ENCODE measurements around the gene ANKRD44.

ANKRD44 gene

DNA sequence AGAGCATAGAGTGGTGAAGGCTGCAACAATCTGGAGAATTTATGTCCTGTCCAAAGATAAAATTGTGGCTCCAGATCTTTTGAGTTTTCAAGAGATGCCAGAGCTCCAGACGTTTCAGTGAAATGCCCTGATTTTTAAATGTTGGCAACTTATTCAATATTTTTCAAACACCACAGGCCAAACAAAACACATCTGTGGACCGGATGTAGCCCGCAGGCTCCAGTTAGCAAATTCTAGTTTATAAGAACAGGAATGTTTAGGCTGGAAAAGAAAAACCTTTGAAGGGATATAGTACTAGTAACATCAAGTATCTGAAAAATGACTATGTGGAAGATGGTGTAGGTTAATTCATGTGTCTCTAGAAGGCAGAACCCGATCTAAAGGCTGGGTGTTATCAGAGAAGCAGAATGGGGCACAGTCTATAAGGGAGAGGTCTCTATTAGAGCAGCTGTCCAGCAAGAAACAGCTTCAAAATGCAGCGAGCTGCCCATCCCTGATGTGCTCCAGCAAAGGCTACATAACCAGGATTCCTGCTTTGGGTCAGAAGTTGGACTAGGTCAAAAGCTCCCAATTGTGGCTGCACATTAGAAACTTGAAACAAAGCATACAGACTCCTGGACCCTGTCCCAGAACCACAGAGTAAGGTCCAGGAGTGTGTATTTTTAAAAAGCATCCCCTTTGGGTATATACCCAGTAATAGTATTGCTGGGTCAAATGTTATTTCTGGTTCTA lies 105.9 kb downstream of the ANKRD44 start:
- no peak for DNase-seq

- DNase-seq, result no peak
Observed at GRCh38 chr2:197201874-197202273, 108.7 kb downstream of the ANKRD44 start.

- DNase-seq, result no peak
Observed at GRCh38 chr2:197200762-197201058, 109.9 kb downstream of the ANKRD44 start.

DNA sequence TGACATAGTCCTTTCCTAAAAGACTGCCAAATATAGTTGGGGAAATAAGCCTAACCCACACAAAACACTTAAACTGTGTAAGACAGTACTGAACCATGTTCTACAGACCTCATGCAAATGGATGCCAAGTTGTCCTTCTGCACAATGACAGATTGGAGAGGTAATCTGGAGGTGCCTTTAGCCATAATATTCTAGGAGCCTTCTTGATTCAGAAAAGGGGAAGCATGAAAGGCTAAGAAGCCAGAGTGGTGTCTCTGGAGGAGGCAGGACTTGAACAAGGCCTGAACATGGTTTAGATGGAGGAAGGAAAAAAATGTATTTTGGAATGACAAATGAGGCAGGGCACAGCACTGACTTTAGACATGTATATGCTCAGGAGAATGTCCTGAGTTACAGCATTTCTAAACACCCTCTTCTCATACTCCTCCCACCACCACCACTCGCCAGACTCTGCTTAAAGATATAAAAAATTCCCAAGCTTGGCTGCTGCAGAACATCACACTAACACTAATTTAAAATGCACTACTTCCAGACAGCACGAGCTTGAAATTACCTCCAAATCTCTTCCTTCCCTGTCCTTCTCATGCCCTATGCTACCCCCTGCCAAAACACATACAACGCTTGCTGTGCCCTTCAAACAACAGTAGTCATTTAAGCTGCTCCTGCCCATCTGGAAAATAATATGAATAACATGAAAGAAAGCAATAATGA lies 110.4 kb downstream of the ANKRD44 start:
- DNase-seq, result no peak

GRCh38 chr2:197198890-197199289 lies 111.7 kb downstream of the ANKRD44 start:
- DNase-seq, result no peak

- DNase-seq, result no peak
Observed at GRCh38 chr2:197197895-197198311, 112.7 kb downstream of the ANKRD44 start.

DNA sequence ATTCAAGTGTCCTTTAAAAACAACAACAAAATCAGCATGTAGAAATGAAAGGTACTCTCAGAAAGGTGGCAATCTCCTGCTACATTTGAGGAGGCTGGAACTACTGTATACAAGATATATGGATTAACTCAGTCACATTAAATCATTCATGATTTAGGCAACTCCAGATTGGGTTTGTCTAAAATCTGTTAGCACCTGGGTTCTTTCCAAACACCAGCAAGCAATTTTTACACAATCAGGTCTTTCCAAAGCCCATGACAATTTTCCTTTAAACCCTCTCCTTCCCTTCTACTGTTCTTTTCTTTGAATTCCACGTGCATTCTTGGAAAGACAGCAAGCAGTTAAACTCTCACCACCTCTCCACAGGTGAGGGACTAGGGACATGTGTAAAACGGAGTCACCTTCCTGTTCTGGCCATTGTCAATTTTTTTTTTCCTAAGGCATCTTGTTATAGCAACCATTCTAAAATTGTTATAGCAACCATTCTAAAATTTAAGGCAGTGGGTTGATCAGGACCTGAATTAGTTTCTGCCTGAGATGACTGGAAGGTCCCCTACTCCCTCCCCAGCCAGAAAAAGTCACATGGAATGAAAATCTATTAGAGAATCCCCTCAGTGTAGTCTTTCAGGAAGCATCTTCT lies 113.9 kb downstream of the ANKRD44 start:
- DNase-seq, result no peak

DNA sequence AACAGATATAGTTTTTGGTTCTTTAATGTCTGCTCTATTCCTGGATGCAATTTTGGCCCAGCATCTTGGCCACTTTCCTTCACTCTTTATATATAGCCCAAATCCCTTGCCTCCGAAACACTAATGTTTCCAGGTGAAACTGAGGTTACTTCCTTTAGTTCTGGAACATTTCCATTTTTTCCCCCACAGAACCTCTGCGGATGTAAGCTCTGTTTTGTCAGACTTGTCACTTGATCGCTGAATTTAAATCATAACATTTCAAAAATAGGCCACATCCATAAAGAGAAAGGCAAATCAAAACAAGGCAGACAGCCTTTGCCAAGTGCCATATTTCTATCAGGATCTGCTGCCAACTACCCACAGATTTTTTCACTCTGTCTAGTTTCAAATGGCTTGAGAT lies 115.1 kb downstream of the ANKRD44 start:
- DNase-seq, result no peak

DNA sequence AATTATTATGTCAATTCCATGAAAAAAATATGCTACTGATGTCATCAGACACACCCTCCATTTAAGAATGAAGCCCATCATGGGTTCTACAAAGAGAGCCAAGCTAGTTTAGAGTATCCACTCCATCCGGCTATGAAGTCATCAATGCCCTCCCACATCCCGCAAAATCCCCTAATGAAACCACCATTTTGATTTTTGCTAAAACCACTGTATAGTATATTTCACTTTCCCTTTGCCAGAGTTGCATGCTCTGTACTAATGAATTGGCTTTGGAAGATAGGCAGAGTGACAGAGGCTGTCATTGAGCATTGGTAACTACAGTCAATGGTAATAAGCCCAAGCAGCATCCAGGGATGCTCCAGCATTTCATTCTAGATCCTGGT lies 118.6 kb downstream of the ANKRD44 start:
- no peak for DNase-seq

DNA sequence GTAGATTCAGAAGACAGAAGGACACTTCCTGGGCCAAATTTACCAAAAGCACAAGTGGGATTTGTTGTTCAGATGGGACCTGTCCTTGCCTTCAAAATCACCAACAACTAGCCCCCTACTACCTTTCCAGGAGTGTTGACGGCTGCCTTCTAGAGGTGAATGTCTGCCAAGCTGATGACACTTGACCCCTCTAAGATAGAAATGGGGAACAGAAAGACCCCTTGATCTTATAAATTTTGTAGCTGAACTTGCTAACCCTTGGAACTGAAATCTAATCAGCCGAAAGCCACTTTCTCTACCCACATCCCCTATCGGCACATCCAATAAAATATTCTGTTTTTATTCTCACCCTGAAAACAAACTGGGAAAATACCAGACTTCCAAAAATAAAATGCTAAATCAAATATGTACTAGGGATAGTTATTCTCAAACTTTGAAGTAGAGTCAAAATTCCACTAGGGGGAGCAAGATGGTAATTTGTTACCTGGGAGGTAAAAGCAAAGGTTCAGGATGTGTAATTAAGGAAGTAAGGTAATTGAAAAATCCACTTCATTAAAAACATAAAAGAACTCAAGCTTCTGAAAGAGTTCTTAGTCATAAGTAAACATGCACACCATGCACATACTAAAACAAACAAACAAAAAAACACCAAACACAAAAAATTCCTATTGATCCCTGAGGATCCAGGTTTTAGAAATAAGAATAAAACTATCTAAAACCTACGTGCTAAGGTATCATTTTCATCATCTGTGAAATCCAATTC lies 119.2 kb downstream of the ANKRD44 start:
- peak; percentile 65 for DNase-seq

DNA sequence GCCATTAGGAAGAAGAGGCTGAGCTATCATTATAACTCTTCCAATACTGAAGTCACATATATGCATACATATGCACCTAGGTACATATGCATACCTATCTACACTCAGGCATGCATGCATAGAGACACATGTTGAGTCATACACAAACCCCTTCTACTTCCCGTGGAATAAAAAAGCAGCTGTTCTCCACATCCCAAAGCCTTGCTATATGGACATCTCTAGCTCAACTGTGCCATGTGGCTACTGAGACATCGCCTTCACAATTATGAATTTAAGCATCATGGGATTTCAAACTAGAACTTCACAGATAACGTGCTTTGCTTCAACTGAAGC lies 120.5 kb downstream of the ANKRD44 start:
- DNase-seq, result no peak

DNA sequence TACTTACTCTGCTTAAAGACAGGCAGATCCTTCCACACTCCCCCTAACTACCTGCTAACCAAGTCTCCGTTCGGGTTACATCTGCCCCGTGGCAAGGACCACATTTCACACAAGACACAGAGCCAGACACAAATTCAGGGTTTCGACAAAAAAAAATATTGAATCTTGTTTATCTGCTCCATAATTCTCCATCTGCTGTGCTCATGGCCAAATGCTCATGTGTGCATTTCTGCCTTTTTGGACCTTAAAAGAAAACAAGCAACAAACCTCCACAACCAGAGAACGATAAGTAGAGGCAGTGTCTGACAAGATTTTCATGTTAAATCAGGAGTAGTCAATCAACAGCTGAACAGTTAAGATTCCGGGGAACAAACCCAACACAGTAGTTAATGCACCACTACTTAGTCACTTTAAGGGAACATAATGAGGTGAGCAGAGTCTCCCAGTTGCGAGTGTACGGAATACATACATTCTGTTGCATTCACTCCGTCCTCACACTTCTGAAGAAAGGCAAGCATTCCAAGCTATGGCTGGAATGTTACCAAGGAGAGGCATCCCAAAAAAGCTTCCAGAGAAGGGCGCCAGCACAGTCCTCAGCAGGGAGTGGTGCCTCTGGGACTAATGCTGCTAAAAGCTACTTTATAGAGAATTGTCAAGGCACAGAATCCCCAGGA lies 121.0 kb downstream of the ANKRD44 start:
- no peak for DNase-seq

DNA sequence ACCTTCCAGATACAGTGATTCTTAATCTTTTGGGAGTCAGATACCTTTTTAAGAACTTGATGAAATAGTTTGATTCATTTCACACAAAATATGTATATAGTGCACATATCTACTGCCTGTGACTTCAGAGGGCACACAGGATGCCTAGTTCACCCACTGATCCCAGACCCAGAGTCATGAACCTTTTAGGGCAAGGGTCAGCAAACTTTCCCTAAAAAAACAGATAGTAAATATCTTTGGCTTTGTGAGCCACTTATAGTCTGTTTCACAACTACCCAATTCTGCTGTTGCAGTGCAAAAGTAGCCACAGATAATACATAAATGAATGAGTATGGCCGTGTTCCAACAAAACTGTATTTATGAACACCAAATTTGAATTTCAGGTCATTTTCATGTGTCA lies 124.9 kb downstream of the ANKRD44 start:
- no peak for DNase-seq

GRCh38 chr2:197184959-197185586 lies 125.5 kb downstream of the ANKRD44 start:
- DNase-seq, result no peak

GRCh38 chr2:197183355-197183754 lies 127.2 kb downstream of the ANKRD44 start:
- DNase-seq, result no peak

- DNase-seq, result no peak
Observed at GRCh38 chr2:197182668-197183067, 127.9 kb downstream of the ANKRD44 start.

DNA sequence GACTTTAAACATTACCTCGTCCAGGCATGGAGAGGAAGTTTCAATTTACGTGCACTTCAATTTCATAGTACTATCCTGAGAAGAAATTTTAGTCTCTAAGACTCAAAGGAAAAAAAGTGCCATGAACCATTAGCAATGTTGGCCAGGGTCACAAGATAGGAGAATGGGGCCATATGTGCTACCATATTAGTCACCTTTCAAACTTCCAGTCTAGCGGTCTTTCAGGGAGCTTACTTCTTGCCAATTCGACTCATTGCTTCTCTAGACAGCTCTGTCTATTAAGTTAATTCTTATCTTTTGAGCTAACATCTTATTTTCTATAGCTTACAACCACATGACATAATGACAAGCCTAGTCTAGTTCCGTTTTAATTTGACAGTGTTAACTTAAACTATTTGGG lies 129.1 kb downstream of the ANKRD44 start:
- DNase-seq, result no peak

- no peak for DNase-seq
Observed at GRCh38 chr2:197179744-197180498, 130.7 kb downstream of the ANKRD44 start.

DNA sequence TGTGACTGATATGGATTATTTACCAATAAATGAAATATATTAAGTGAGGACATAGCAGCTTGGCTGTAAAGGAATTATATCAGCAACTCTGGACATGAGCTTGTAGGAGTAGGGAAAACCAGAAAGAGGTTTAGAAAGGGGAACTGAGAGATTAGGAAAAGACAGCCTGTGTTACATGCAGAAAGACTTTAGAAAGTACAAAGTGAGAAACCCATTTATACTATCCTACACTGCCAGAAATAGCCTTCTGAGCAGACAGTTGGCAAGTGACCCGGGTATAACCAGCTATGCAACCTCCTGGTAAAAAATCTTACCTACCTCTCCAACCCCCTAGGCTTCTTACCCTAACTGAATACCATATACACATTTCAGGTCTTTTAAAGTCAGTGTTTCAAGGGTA lies 134.1 kb downstream of the ANKRD44 start:
- no peak for DNase-seq

- DNase-seq, result no peak
Observed at GRCh38 chr2:197174539-197175094, 136.0 kb downstream of the ANKRD44 start.

DNA sequence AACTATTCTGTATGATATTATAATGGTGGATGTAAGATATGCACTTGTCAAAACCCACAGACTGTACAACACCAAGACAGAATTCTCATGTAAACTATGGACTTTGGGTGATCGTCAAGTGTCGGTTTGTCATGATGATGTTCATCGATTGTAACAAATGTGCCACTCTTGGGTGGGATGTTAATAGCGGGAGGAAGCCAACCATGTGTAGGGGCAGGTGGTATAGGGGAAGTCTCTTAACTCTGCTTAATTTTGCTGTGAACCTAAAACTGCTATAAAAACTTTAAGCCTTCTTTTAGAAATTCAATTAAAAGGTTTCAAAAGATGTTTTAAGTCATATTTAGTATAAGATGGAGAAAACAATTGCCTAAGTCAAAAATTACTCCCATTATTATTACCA lies 139.0 kb downstream of the ANKRD44 start:
- DNase-seq, result no peak

- DNase-seq, result no peak
Observed at GRCh38 chr2:197170208-197170607, 140.4 kb downstream of the ANKRD44 start.
